RWPE2 (cell line): ENCODE measurements around the gene ABL1.

ENCODE experiments used
- ATAC-seq: fragments of 200-7000 bp; cut with Tn5 transposase; 3 replicates; pipeline ENCODE4 v1.9.1; 2021; ENCODE audit warnings: low read depth
- DNase-seq: peaks from one replicate; pipeline ENCODE4 v3.0.0-alpha.2; 2020; ENCODE audit warnings: low spot score
- H3K27ac ChIP-seq: fragments of 450-650 bp; 2 replicates; pipeline ENCODE4 v1.5.1; 2017; ENCODE audit warnings: mild to moderate bottlenecking; ENCODE audit not compliant: poor library complexity, severe bottlenecking
- H3K27me3 ChIP-seq: fragments of 250-450 bp; sonication (Bioruptor Pico); 2 replicates; pipeline ENCODE4 v1.5.1; 2021; ENCODE audit warnings: mild to moderate bottlenecking, moderate library complexity; ENCODE audit not compliant: insufficient read depth, poor library complexity, severe bottlenecking
- H3K36me3 ChIP-seq: fragments of 250-450 bp; sonication (Bioruptor Pico); 2 replicates; pipeline ENCODE4 v1.5.1; 2020; ENCODE audit warnings: low read depth, mild to moderate bottlenecking, moderate library complexity
- H3K4me1 ChIP-seq: fragments of 250-450 bp; sonication (Bioruptor Pico); 2 replicates; pipeline ENCODE4 v1.5.1; 2021; ENCODE audit warnings: mild to moderate bottlenecking, moderate library complexity; ENCODE audit not compliant: insufficient read depth, poor library complexity, severe bottlenecking
- H3K4me3 ChIP-seq: fragments of 250-450 bp; sonication (Bioruptor Pico); 2 replicates; pipeline ENCODE4 v1.5.1; 2021; ENCODE audit warnings: mild to moderate bottlenecking, moderate library complexity; ENCODE audit not compliant: severe bottlenecking
- H3K9me3 ChIP-seq: fragments of 250-450 bp; sonication (Bioruptor Pico); 2 replicates; pipeline ENCODE4 v1.5.1; 2021; ENCODE audit warnings: mild to moderate bottlenecking, moderate library complexity; ENCODE audit not compliant: severe bottlenecking
- CTCF ChIP-seq: fragments of 450-650 bp; IDR thresholded peaks from one replicate; pipeline ENCODE4 v1.5.1; 2017; ENCODE audit warnings: mild to moderate bottlenecking, moderate library complexity; ENCODE audit not compliant: poor library complexity, severe bottlenecking

Gene ABL1

GRCh38 chr9:130884542-130885483, 49.8 kb downstream of the ABL1 start:
- Histone ChIP-seq H3K4me1 (peaks cover 9% of the 10 kb centered on the region), H3K9me3 (peaks cover 15% of the 10 kb centered on the region), H3K36me3 (peaks cover 74% of the 10 kb centered on the region), H3K27me3 (no peaks in the 10 kb centered on the region), H3K4me3 (no peak overlapping the region), H3K27ac (no peak overlapping the region)
- no peak for TF ChIP-seq CTCF
- DNase-seq (no peak), ATAC-seq (no peak)

GRCh38 chr9:130885484-130886375, 50.7 kb downstream of the ABL1 start:
- no peak overlapping the region for H3K4me3 ChIP-seq
- peaks cover 19% of the 10 kb centered on the region for H3K9me3 ChIP-seq
- H3K36me3 ChIP-seq = peaks cover 70% of the 10 kb centered on the region
- TF ChIP-seq CTCF = no peak
- peak; percentile 43 for ATAC-seq
- H3K27me3 ChIP-seq = no peaks in the 10 kb centered on the region
- peaks cover 9% of the 10 kb centered on the region for H3K4me1 ChIP-seq
- no peak for DNase-seq
- peak overlapping the region; percentile 22 for H3K27ac ChIP-seq

DNA sequence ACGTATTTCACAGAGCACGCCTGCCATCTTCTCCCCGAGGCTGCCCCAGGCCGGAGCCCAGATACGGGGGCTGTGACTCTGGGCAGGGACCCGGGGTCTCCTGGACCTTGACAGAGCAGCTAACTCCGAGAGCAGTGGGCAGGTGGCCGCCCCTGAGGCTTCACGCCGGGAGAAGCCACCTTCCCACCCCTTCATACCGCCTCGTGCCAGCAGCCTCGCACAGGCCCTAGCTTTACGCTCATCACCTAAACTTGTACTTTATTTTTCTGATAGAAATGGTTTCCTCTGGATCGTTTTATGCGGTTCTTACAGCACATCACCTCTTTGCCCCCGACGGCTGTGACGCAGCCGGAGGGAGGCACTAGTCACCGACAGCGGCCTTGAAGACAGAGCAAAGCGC, 51.9 kb downstream of the ABL1 start:
- Histone ChIP-seq H3K36me3 (peaks cover 62% of the 10 kb centered on the region), H3K27me3 (no peaks in the 10 kb centered on the region), H3K4me1 (peaks cover 9% of the 10 kb centered on the region), H3K4me3 (no peak overlapping the region), H3K9me3 (peaks cover 17% of the 10 kb centered on the region), H3K27ac (no peak overlapping the region)
- TF ChIP-seq CTCF = no peak
- ATAC-seq (no peak), DNase-seq (no peak)

GRCh38 chr9:130887494-130888144, 52.6 kb downstream of the ABL1 start:
- H3K4me3 ChIP-seq = no peak overlapping the region
- no peak for ATAC-seq
- peaks cover 9% of the 10 kb centered on the region for H3K4me1 ChIP-seq
- no peak for DNase-seq
- no peak overlapping the region for H3K27ac ChIP-seq
- peaks cover 19% of the 10 kb centered on the region for H3K9me3 ChIP-seq
- no peaks in the 10 kb centered on the region for H3K27me3 ChIP-seq
- H3K36me3 ChIP-seq = peaks cover 65% of the 10 kb centered on the region
- no peak for TF ChIP-seq CTCF
